HG02938 (cell line): ENCODE data around the gene CFAP69.
A peak's percentile ranks its signal among the peaks of the same experiment; 100 is the strongest.
"Not testable (repeated sequence)": the region's sequence is repeated elsewhere in the genome, so short reads cannot be mapped to it uniquely, and the experiment has no call there.

ENCODE experiments used
- ATAC-seq: cut with Tn5 transposase; IDR thresholded peaks from one replicate; pipeline ENCODE4 v1.9.1; 2021; ENCODE audit warnings: mild to moderate bottlenecking, moderate library complexity; ENCODE audit not compliant: unreplicated experiment

CFAP69 gene

GRCh38 chr7:90337106-90337505 lies 92.1 kb downstream of the CFAP69 start:
- ATAC-seq = no peak

- no peak for ATAC-seq
Observed at GRCh38 chr7:90345016-90345415, 100.0 kb downstream of the CFAP69 start.

- ATAC-seq = peak; percentile 22
Observed at GRCh38 chr7:90345595-90346335, 100.8 kb downstream of the CFAP69 start.

- ATAC-seq = peak; percentile 93
Observed at GRCh38 chr7:90346336-90347125, 101.6 kb downstream of the CFAP69 start, which contains the start of gene GTPBP10. GTPBP10 (plus strand) TSS chr7:90346716; CDS start chr7:90346742, 26 bp downstream.

GRCh38 chr7:90347759-90348158 lies 102.8 kb downstream of the CFAP69 start:
- no peak for ATAC-seq

GRCh38 chr7:90349305-90349704 lies 104.3 kb downstream of the CFAP69 start:
- no peak for ATAC-seq

- not testable (repeated sequence) for ATAC-seq
Observed at GRCh38 chr7:90350032-90350431, 105.1 kb downstream of the CFAP69 start.

- no peak for ATAC-seq
Observed at GRCh38 chr7:90351987-90352386, 107.0 kb downstream of the CFAP69 start.
